NCI-H226 (cell line): ENCODE data around the gene SEMA5A.

Source experiments
- DNase-seq: peaks from one replicate; pipeline ENCODE4 v3.0.0-alpha.2; 2015

SEMA5A gene

GRCh38 chr5:9394221-9394620 is 151.7 kb downstream of the SEMA5A start:
- DNase-seq: no peak

GRCh38 chr5:9392625-9393024 is 153.2 kb downstream of the SEMA5A start:
- DNase-seq: no peak

GRCh38 chr5:9391080-9391479 is 154.8 kb downstream of the SEMA5A start:
- DNase-seq: no peak

GRCh38 chr5:9390113-9390512 is 155.8 kb downstream of the SEMA5A start:
- no peak for DNase-seq

GRCh38 chr5:9388941-9389674 is 156.8 kb downstream of the SEMA5A start:
- no peak for DNase-seq

- no peak for DNase-seq
Measured at GRCh38 chr5:9387879-9388278, 158.0 kb downstream of the SEMA5A start.

GRCh38 chr5:9386945-9387344 is 158.9 kb downstream of the SEMA5A start:
- no peak for DNase-seq

- no peak for DNase-seq
Measured at GRCh38 chr5:9382522-9382921, 163.4 kb downstream of the SEMA5A start.

- DNase-seq: no peak
Measured at GRCh38 chr5:9381464-9381863, 164.4 kb downstream of the SEMA5A start.

GRCh38 chr5:9380109-9380508 is 165.8 kb downstream of the SEMA5A start:
- peak; percentile 91 for DNase-seq

GRCh38 chr5:9376363-9377117 is 169.3 kb downstream of the SEMA5A start:
- peak; percentile 56 for DNase-seq

GRCh38 chr5:9375756-9376155 is 170.1 kb downstream of the SEMA5A start:
- DNase-seq: peak; percentile 79

- DNase-seq: no peak
Measured at GRCh38 chr5:9374025-9374424, 171.8 kb downstream of the SEMA5A start.

GRCh38 chr5:9373571-9373970 is 172.3 kb downstream of the SEMA5A start:
- DNase-seq: no peak

GRCh38 chr5:9370256-9370655 is 175.6 kb downstream of the SEMA5A start:
- peak; percentile 26 for DNase-seq

GRCh38 chr5:9365512-9365911 is 180.4 kb downstream of the SEMA5A start:
- no peak for DNase-seq

- DNase-seq: peak; percentile 65
Measured at GRCh38 chr5:9363449-9363848, 182.4 kb downstream of the SEMA5A start.

GRCh38 chr5:9363026-9363425 is 182.8 kb downstream of the SEMA5A start:
- DNase-seq: no peak

GRCh38 chr5:9362600-9362999 is 183.3 kb downstream of the SEMA5A start:
- no peak for DNase-seq

- DNase-seq: peak; percentile 53
Measured at GRCh38 chr5:9361835-9362234, 184.0 kb downstream of the SEMA5A start.

GRCh38 chr5:9358961-9359685 is 186.8 kb downstream of the SEMA5A start:
- peak; percentile 91 for DNase-seq

GRCh38 chr5:9356351-9356825 is 189.5 kb downstream of the SEMA5A start:
- no peak for DNase-seq

GRCh38 chr5:9354336-9355081 is 191.4 kb downstream of the SEMA5A start:
- DNase-seq: no peak
